GM12801 (cell line): ENCODE data around the gene SRPRB.

Experiments
- TF ChIP-seq, protein P1 (sequence below): IDR thresholded peaks from one replicate; pipeline ENCODE4 v1.5.1; 2011; ENCODE audit warnings: control low read depth; ENCODE audit not compliant: insufficient read length; ENCODE audit errors: extremely low read depth

The SRPRB gene

DNA sequence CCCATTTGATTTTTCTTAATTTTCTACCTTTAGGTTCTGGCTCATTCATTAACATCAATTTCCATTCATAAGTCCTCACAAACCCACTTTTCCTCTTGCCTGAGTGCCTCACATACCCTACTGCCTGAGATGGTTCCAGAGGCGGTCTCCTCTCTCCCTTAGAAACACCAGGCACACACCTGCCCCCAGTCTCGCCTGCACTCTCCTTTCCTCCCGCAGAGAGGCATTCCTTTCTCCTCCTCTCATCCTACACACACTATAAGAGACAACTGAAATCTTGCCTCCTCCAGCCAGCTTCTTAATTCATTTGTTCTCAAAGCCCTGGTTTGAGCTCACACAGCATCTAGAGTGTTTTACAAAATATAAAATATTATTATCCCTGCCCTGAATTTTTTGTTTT is 31.9 kb upstream of the SRPRB start:
- TF ChIP-seq, protein P1, sequence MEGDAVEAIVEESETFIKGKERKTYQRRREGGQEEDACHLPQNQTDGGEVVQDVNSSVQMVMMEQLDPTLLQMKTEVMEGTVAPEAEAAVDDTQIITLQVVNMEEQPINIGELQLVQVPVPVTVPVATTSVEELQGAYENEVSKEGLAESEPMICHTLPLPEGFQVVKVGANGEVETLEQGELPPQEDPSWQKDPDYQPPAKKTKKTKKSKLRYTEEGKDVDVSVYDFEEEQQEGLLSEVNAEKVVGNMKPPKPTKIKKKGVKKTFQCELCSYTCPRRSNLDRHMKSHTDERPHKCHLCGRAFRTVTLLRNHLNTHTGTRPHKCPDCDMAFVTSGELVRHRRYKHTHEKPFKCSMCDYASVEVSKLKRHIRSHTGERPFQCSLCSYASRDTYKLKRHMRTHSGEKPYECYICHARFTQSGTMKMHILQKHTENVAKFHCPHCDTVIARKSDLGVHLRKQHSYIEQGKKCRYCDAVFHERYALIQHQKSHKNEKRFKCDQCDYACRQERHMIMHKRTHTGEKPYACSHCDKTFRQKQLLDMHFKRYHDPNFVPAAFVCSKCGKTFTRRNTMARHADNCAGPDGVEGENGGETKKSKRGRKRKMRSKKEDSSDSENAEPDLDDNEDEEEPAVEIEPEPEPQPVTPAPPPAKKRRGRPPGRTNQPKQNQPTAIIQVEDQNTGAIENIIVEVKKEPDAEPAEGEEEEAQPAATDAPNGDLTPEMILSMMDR, result no peak

DNA sequence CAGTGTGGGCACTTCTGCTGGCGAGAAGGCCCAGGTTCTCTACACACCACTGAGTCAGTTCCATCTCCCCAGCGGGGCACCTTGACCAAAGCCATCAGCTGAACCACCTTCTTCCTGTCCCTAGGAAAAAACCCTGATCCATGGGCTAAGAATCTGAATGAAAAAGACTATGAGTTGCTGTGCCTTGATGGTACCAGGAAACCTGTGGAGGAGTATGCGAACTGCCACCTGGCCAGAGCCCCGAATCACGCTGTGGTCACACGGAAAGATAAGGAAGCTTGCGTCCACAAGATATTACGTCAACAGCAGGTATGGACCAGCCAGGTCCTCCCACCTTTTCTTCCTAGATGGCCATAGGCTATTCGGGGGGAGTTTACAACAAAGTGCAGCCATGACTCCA is 30.3 kb upstream of the SRPRB start:
- TF ChIP-seq, protein P1, result no peak

DNA sequence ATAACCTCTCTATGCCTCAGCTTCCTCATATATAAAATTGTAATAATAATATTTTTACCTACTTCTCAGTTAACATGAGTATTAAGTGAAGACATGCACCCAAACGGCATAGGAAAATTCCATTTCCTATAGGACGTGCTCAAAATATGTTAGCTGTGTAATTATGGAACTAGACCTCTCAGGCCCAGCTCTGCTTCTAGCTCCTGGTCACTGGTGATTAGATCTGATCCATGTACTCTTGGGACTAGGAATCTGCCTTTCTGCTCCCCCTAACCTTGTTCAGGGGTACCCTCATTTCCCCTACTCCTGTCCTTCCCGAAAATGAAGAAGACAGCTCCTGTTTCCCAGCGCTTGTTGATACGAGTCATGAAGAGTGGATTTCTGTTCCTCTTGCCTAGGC is 29.8 kb upstream of the SRPRB start:
- TF ChIP-seq, protein P1, result no peak

DNA sequence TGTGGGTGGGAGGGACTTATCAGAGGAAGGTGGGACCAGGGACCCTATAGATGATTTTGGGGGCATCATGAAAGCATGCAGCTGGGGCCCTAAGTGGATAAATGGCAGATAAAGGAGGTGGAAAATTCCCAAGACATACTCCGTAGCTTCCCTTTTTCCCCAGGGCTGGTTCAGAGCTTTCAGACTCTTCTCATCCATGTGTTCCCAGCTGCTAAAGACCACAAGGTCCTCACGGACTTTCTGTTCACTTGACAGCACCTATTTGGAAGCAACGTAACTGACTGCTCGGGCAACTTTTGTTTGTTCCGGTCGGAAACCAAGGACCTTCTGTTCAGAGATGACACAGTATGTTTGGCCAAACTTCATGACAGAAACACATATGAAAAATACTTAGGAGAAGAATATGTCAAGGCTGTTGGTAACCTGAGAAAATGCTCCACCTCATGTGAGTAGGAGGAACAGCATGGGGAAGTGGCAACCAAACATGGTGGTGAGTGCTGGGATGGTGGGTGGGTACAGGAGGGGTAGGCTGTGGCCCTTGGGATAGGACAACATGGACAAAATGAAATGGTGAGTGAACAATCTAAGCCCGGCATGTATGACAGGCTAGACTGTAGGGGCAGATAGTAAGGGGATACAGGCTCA is 28.7 kb upstream of the SRPRB start:
- TF ChIP-seq, protein P1, result no peak

DNA sequence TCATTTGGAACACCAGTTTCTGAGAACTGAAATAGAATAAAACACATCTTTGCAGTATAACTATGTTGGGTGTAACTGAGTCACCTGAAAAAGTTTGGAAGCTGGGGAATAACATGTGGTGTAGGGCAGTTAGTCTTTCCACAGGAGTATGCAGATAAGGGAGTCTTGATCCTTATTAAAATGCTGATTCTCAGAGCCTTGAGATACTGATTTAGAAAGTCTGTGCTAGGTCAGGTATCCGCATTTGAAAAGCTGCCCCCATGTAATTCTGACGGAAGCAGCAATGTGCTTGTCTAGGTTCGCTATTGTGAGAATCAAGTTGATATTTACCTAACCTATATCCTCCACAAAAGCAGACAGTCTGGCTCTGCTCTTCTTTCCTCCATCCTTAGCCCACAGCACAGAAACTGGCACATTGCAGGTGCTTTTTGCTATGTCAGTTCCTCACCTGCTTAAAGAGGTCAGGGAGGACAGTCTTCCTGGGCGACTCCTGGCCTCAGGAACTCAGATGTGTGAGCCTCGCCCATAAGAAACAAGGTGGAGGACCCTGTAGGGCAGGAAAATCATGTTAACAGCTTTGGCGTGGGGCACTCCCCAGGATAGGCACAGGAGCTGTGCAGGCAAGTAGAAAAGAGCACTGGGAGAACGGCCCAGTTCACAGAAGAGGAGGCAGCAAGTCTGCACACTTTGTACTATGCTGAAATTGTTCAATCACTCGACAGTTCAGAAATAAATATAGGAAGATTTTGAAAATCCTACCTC is 27.6 kb upstream of the SRPRB start:
- TF ChIP-seq, protein P1, result no peak

DNA sequence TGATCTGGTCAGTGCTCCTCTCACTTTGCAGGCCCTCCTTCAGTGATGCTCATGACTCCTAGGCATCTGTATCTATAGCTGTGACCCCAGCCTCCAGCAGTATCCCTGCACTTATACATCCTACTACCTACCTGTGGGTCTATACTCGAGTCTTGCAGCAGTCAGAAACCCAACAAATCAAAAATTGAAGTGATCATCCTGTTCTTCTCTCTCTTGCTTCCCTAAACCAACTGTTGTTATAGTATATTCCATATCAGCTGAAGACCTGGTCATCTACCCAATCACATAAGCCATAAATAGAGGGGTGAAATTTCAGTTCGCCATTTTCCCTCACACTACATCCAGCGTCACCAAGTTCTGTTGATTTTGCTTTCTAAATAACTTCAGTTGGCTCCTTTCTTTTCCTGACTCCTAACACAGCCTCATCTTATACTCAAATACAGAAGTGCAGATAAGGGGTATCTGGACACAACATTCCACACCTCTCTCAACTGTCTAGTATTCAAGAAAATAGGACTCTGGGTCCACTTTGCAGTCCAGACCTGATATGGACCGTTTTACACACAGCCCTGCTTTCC is 25.9 kb upstream of the SRPRB start:
- TF ChIP-seq, protein P1, result no peak

DNA sequence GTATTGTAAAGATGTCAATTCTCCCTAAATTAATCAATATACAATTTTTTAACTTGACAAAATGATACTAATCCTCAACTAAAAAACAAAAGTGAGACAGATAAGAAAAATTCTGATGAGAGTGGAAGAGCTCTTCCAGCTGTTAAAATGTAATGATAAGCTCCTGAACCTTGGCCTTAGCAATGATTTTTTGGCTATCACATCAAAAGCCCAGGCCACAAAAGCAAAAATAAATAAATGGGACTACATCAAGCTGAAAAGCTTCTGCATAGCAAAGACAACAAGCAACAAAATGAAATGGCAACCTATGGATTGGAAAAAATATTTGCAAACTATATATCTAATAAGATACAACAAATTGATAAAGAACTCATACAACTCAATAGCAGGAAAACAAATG is 24.0 kb upstream of the SRPRB start:
- TF ChIP-seq, protein P1, result no peak
